MM.1S (cell line): ENCODE data around the gene AFP.

Experiments
- EZH2 ChIP-seq: fragments of 300-600 bp; sonication (generic); optimal IDR thresholded peaks from 2 replicates; pipeline ENCODE3; 2017; ENCODE audit warnings: low read depth, mild to moderate bottlenecking, antibody characterized with exemption, low read length, mixed read lengths
- EZH2phosphoT487 ChIP-seq: fragments of 300-600 bp; sonication (generic); IDR thresholded peaks from 2 replicates; pipeline ENCODE4 v1.6.1; 2018; ENCODE audit warnings: antibody characterized with exemption, low read length
- TF ChIP-seq, protein P1 (sequence below): fragments of 300-600 bp; sonication (generic); IDR thresholded peaks from 2 replicates; pipeline ENCODE4 v1.5.1; 2016; ENCODE audit warnings: antibody characterized with exemption, low read length, mixed read lengths

DNA sequence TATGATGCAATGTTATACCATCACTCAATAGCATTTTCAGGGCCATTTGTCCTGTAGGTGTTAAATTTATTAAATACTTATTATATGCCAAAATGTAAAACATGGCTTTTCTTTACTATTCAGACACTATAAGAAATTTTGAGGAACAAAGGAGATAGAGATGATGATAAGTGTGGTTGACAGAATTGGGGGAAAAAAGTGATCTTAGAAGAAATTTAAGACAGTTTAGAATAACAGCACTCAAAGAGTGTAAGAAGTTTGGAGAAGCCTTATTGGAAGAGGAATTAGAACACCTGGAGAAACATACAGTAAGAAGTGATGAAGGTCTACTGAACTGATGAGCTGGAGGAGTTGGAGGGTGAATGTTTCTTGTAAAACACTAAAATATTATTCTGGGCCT, 12.8 kb upstream of the AFP start:
- TF ChIP-seq, protein P1, sequence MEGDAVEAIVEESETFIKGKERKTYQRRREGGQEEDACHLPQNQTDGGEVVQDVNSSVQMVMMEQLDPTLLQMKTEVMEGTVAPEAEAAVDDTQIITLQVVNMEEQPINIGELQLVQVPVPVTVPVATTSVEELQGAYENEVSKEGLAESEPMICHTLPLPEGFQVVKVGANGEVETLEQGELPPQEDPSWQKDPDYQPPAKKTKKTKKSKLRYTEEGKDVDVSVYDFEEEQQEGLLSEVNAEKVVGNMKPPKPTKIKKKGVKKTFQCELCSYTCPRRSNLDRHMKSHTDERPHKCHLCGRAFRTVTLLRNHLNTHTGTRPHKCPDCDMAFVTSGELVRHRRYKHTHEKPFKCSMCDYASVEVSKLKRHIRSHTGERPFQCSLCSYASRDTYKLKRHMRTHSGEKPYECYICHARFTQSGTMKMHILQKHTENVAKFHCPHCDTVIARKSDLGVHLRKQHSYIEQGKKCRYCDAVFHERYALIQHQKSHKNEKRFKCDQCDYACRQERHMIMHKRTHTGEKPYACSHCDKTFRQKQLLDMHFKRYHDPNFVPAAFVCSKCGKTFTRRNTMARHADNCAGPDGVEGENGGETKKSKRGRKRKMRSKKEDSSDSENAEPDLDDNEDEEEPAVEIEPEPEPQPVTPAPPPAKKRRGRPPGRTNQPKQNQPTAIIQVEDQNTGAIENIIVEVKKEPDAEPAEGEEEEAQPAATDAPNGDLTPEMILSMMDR: no peak
- TF ChIP-seq EZH2: no peak
- no peak for TF ChIP-seq EZH2phosphoT487
